HCT116 (cell line): Measurements from ENCODE around the gene IL18R1. TPM values are rescaled to one million over a fixed set of nuclear protein-coding genes. Genes with fewer than 3 reads are reported as not detected.

Experiments used
- ATAC-seq: fragments of 200-7000 bp; cut with Tn5 transposase; 2 replicates; pipeline ENCODE4 v1.9.1; 2020; ENCODE audit warnings: mild to moderate bottlenecking, moderate library complexity
- Bru-seq: library from RNA; stranded (reverse); fragments of 400-500 nt; gene quantifications from one replicate; lab custom pipeline; 2021; lab: Mats Ljungman, UMichigan
- BruChase-seq, 2 experiments: library from RNA; stranded (reverse); fragments of 400-500 nt; gene quantifications; one replicate each; lab custom pipeline; 2021; lab: Mats Ljungman, UMichigan
- BruUV-seq: library from RNA; stranded (reverse); fragments of 400-500 nt; replicated peaks from 2 replicates; lab custom pipeline; 2021; lab: Mats Ljungman, UMichigan
- CTCF ChIA-PET: fragments of 300-600 bp; sonication (Branson Sonifier 250); formaldehyde crosslinking; loops from one replicate; lab custom pipeline; 2021; ENCODE audit warnings: antibody characterized with exemption; lab: Charles Lee
- POLR2A ChIA-PET: fragments of 300-600, 350-600 bp; sonication (Branson Sonifier 250); formaldehyde crosslinking; loops from one replicate; lab custom pipeline; 2021; ENCODE audit warnings: antibody characterized with exemption; lab: Charles Lee
- RAD21 ChIA-PET, 2 experiments: fragments of 300-600 bp; sonication (Branson Sonifier 250); formaldehyde crosslinking; loops; one replicate each; lab custom pipeline; 2023; ENCODE audit warnings: low total read pairs in 2 of 2; ENCODE audit not compliant: uncharacterized antibody in 2 of 2, unreplicated experiment in 2 of 2, low non-redundant PET in 1 of 2; lab: Charles Lee
- DNase-seq: peaks from one replicate; pipeline ENCODE4 v3.0.0-alpha.2; 2010; ENCODE audit warnings: low read depth, low spot score
- H2AFZ ChIP-seq: fragments of 200-600 bp; shearing (Covaris generic), sonication (generic); 2 replicates; pipeline ENCODE4 v1.6.1; 2017; ENCODE audit warnings: low read depth, mixed run types, mixed read lengths, antibody characterized with exemption, low read length; ENCODE audit not compliant: poor library complexity, severe bottlenecking
- H3K27ac ChIP-seq: 2 replicates; pipeline ENCODE4 v1.5.1; 2012; ENCODE audit warnings: low read depth, low read length
- H3K27me3 ChIP-seq: fragments of 200-600 bp; sonication (generic); 2 replicates; pipeline ENCODE4 v1.6.1; 2016; ENCODE audit warnings: mixed run types, low read length, mixed read lengths; ENCODE audit not compliant: insufficient read depth
- H3K36me3 ChIP-seq, 2 experiments: fragments of 200-500 bp in 1 of 2; fragments of 200-600 bp in 1 of 2; sonication (Bioruptor generic) in 1 of 2; sonication (generic) in 1 of 2; 2 replicates each; pipeline versions ENCODE4 v1.5.1 to v1.6.1; 2014 to 2016; ENCODE audit warnings: low read length in 2 of 2, inconsistent platforms in 1 of 2, mixed read lengths in 1 of 2, mixed run types in 1 of 2; ENCODE audit not compliant: insufficient read depth in 2 of 2, control insufficient read depth in 1 of 2
- H3K4me1 ChIP-seq, 2 experiments: fragments of 200-600 bp in 1 of 2; sonication (generic) in 1 of 2; 2 replicates each; pipeline versions ENCODE4 v1.5.1 to v1.6.1; 2012 to 2017; ENCODE audit warnings: low read length in 2 of 2, inconsistent platforms in 1 of 2, mild to moderate bottlenecking in 1 of 2, mixed read lengths in 1 of 2, mixed run types in 1 of 2, moderate library complexity in 1 of 2; ENCODE audit not compliant: insufficient read depth in 2 of 2, control insufficient read depth in 1 of 2
- H3K4me2 ChIP-seq: fragments of 200-600 bp; sonication (generic); 2 replicates; pipeline ENCODE4 v1.6.1; 2017; ENCODE audit warnings: mixed run types, low read length, mixed read lengths
- H3K4me3 ChIP-seq, 2 experiments: fragments of 200-600 bp in 1 of 2; sonication (generic) in 1 of 2; replicated peaks in 1 of 2; 2 replicates each; pipeline ENCODE4 v1.5.1; 2011 to 2016; ENCODE audit warnings: low read length in 2 of 2, control low read depth in 1 of 2, low read depth in 1 of 2, mild to moderate bottlenecking in 1 of 2, mixed read lengths in 1 of 2, mixed run types in 1 of 2
- H3K79me2 ChIP-seq: fragments of 200-600 bp; sonication (generic); 2 replicates; pipeline ENCODE4 v1.6.1; 2017; ENCODE audit warnings: mild to moderate bottlenecking, mixed run types, low read length, moderate library complexity, mixed read lengths; ENCODE audit not compliant: insufficient read depth
- H3K9ac ChIP-seq: fragments of 200-600 bp; sonication (generic); 2 replicates; pipeline ENCODE4 v1.6.1; 2016; ENCODE audit warnings: low read length, mixed read lengths
- H3K9me2 ChIP-seq: fragments of 200-600 bp; sonication (generic), shearing (Covaris generic); 2 replicates; pipeline ENCODE4 v1.6.1; 2017; ENCODE audit warnings: mixed run types, mild to moderate bottlenecking, moderate library complexity; ENCODE audit not compliant: insufficient read depth
- H3K9me3 ChIP-seq, 2 experiments: fragments of 200-500 bp in 1 of 2; fragments of 200-600 bp in 1 of 2; sonication (Bioruptor generic) in 1 of 2; sonication (generic) in 1 of 2; 2 replicates each; pipeline ENCODE4 v1.6.1; 2014 to 2017; ENCODE audit warnings: low read length in 2 of 2, mixed read lengths in 2 of 2, inconsistent platforms in 1 of 2, low read depth in 1 of 2, mild to moderate bottlenecking in 1 of 2, mixed run types in 1 of 2, moderate library complexity in 1 of 2; ENCODE audit not compliant: control insufficient read depth in 1 of 2, insufficient read depth in 1 of 2
- H4K20me1 ChIP-seq: fragments of 200-600 bp; sonication (generic), shearing (Covaris generic); 2 replicates; pipeline ENCODE4 v1.6.1; 2017; ENCODE audit warnings: mixed run types, mild to moderate bottlenecking, moderate library complexity; ENCODE audit not compliant: insufficient read depth
- CBX3 ChIP-seq: IDR thresholded peaks from 2 replicates; pipeline ENCODE4 v1.6.1; 2012; ENCODE audit warnings: low read depth
- EGR1 ChIP-seq: IDR thresholded peaks from 2 replicates; pipeline ENCODE4 v1.6.1; 2012; ENCODE audit warnings: low read depth
- ELF1 ChIP-seq: IDR thresholded peaks from 2 replicates; pipeline ENCODE4 v1.6.1; 2012; ENCODE audit warnings: low read depth, borderline replicate concordance
- EZH2 ChIP-seq: fragments of 200-600 bp; sonication (generic); IDR thresholded peaks from 2 replicates; pipeline ENCODE4 v1.6.1; 2017; ENCODE audit warnings: antibody characterized with exemption, mixed run types
- EZH2phosphoT487 ChIP-seq: fragments of 200-600 bp; IDR thresholded peaks from 2 replicates; pipeline ENCODE4 v1.6.1; 2018; ENCODE audit warnings: antibody characterized with exemption, borderline replicate concordance
- FOSL1 ChIP-seq: IDR thresholded peaks from 2 replicates; pipeline ENCODE4 v1.6.1; 2012; ENCODE audit warnings: low read depth
- POLR2AphosphoS5 ChIP-seq: IDR thresholded peaks from 2 replicates; pipeline ENCODE4 v1.6.1; 2011; ENCODE audit warnings: mild to moderate bottlenecking, low read depth, low read length, moderate library complexity
- REST ChIP-seq: IDR thresholded peaks from 2 replicates; pipeline ENCODE4 v1.6.1; 2012; ENCODE audit warnings: low read depth
- SIN3A ChIP-seq: IDR thresholded peaks from 2 replicates; pipeline ENCODE4 v1.6.1; 2012; ENCODE audit warnings: low read depth
- SP1 ChIP-seq: IDR thresholded peaks from 2 replicates; pipeline ENCODE4 v1.6.1; 2012; ENCODE audit warnings: low read depth
- YY1 ChIP-seq: IDR thresholded peaks from 2 replicates; pipeline ENCODE4 v1.6.1; 2011; ENCODE audit warnings: low read length, low read depth, moderate library complexity, mild to moderate bottlenecking; ENCODE audit not compliant: insufficient replicate concordance; ENCODE audit errors: extremely low read depth
- ZBTB33 ChIP-seq: IDR thresholded peaks from 2 replicates; pipeline ENCODE4 v1.6.1; 2011; ENCODE audit warnings: mild to moderate bottlenecking, low read length, moderate library complexity; ENCODE audit not compliant: insufficient replicate concordance; ENCODE audit errors: extremely low read depth
- ZFX ChIP-seq: fragments of 450-650 bp; IDR thresholded peaks from 2 replicates; pipeline ENCODE4 v1.6.1; 2017
- ZNF274 ChIP-seq: fragments of 200-500 bp; sonication (Bioruptor generic); IDR thresholded peaks from 2 replicates; pipeline ENCODE4 v1.6.1; 2014; ENCODE audit warnings: mild to moderate bottlenecking, low read depth, low read length, inconsistent platforms
- intact Hi-C: fragments of 100-400 bp; cut with micrococcal nuclease; formaldehyde crosslinking; loops from 2 replicates; pipeline ENCODE4 v1.10.0; 2022
- long read RNA-seq: library from polyadenylated mRNA; unstranded; transcript quantifications from one replicate; pipeline ENCODE4 v2.0.0, GENCODE V29; 2021; ENCODE audit not compliant: unreplicated experiment
- polyA plus RNA-seq: library from polyadenylated mRNA; unstranded; fragments of >200 nt; gene quantifications from 2 replicates; pipeline ENCODE4 v1.2.1, GENCODE V29; 2012; ENCODE audit warnings: missing spikeins
- total RNA-seq: library from RNA; stranded (reverse); gene quantifications from one replicate; pipeline ENCODE4 v1.2.1, GENCODE V29; 2021; ENCODE audit not compliant: unreplicated experiment
- TF ChIP-seq, protein P1 (sequence below): IDR thresholded peaks from 2 replicates; pipeline ENCODE4 v1.6.1; 2012
- TF ChIP-seq, protein P2 (sequence below): IDR thresholded peaks from 2 replicates; pipeline ENCODE4 v1.6.1; 2012

The IL18R1 gene
- total RNA-seq, result 1.5 TPM
- polyA plus RNA-seq, result 0.21 and 0.62 TPM in 2 replicates
- Bru-seq, nascent RNA, result percentile 37 among the genes with signal in this experiment
- percentile 38 among the genes with signal in this experiment for BruChase-seq, experiment 1, labeled RNA remaining after a 6-hour chase
- BruChase-seq, experiment 2, labeled RNA remaining after a 2-hour chase, result percentile 40 among the genes with signal in this experiment
- long read RNA-seq, partial matches to known transcripts, result 0 of 3 reads
- long read RNA-seq, other reads (novel, unspliced or antisense), result 3 of 3 reads

- Histone ChIP-seq H3K9ac (peak within 1 kb of the TSS; percentile 51), H3K4me2 (peak within 1 kb of the TSS; percentile 79), H3K27me3 (no peaks in the 10 kb centered on the region), H2AFZ (peak within 1 kb of the TSS; percentile 96), H4K20me1 (no peaks in the 10 kb centered on the region), H3K79me2 (no peaks in the 10 kb centered on the region), H3K27ac (no peak within 1 kb of the TSS), H3K9me3 (no peaks in the 10 kb centered on the region), H3K9me2 (no peaks in the 10 kb centered on the region), H3K4me1 (peaks cover 0 to 7% of the 10 kb centered on the region in 2 experiments; a peak in 2 of 4 replicates), H3K4me3 (peak within 1 kb of the TSS; percentile 57 to 62), H3K36me3 (no peaks in the 10 kb centered on the region)
- ChIA-PET CTCF (interaction anchor here (1.3 kb wide), 1 partner anchor 115 kb away, joined by 3 read pairs; no protein-coding TSS in a partner anchor), RAD21 (no interaction called here), POLR2A (no interaction called here)
- intact Hi-C loops, result loop anchor here (5.0 kb wide), 2 partner anchors 103 to 348 kb away; no protein-coding TSS in a partner anchor
- DNase-seq (peak; percentile 32), ATAC-seq (peak; percentile 100)
- TSS peak; percentile 39 for BruUV-seq
- no peak for TF ChIP-seq FOSL1
- no peak for TF ChIP-seq EZH2
- TF ChIP-seq SP1, result no peak
- TF ChIP-seq, protein P1, sequence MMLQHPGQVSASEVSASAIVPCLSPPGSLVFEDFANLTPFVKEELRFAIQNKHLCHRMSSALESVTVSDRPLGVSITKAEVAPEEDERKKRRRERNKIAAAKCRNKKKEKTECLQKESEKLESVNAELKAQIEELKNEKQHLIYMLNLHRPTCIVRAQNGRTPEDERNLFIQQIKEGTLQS, result no peak
- no peak for TF ChIP-seq YY1
- TF ChIP-seq POLR2AphosphoS5, result 0 out of 2 replicates have a peak, but pooled peaks have one; percentile 21
- TF ChIP-seq ELF1, result no peak
- TF ChIP-seq ZBTB33, result no peak
- no peak for TF ChIP-seq EZH2phosphoT487
- no peak for TF ChIP-seq SIN3A
- TF ChIP-seq, protein P2, sequence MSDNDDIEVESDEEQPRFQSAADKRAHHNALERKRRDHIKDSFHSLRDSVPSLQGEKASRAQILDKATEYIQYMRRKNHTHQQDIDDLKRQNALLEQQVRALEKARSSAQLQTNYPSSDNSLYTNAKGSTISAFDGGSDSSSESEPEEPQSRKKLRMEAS, result no peak
- 0 out of 2 replicates have a peak, but pooled peaks have one; percentile 19 for TF ChIP-seq CBX3
- TF ChIP-seq REST, result no peak
- TF ChIP-seq EGR1, result no peak; the same call in 1 of the 2 replicates
- TF ChIP-seq ZFX, result no peak
- no peak for TF ChIP-seq ZNF274
These were observed at the start of gene IL18R1 for GRCh38 chr2:102355526-102356380. IL18R1 (plus strand) TSS chr2:102355796; CDS start chr2:102362661, 6,865 bp downstream.
